SK-N-SH treated with all-trans-retinoic acid at 6 μM for 48 hours (cell line): ENCODE data around the gene RFK.
A peak's percentile ranks its signal among the peaks of the same experiment; 100 is the strongest.

Source experiments
- GLIS3 ChIP-seq: fragments of 250-450 bp; sonication (Bioruptor Pico); IDR thresholded peaks from 2 replicates; pipeline ENCODE4 v1.5.0; 2020; ENCODE audit warnings: mild to moderate bottlenecking, moderate library complexity
- ZFP3 ChIP-seq: fragments of 250-450 bp; sonication (Bioruptor Pico); IDR thresholded peaks from 2 replicates; pipeline ENCODE4 v1.5.0; 2020; ENCODE audit warnings: mild to moderate bottlenecking, moderate library complexity

- TF ChIP-seq GLIS3 (no peak), ZFP3 (CRISPR knock-in tag) (peak; percentile 93)
Measured at GRCh38 chr9:76366275-76366674, 28.0 kb downstream of the RFK start.
